Loucy (cell line): ENCODE measurements around the gene DACT2.

Source experiments
- H2AFZ ChIP-seq: fragments of 200-600 bp; sonication (generic); 2 replicates; pipeline ENCODE4 v1.6.0; 2016; ENCODE audit warnings: antibody characterized with exemption, mild to moderate bottlenecking, low read length, moderate library complexity
- H3F3A ChIP-seq: fragments of 200-600 bp; 2 replicates; pipeline ENCODE4 v1.6.0; 2016; ENCODE audit warnings: antibody characterized with exemption, low read depth, mild to moderate bottlenecking
- H3K27me3 ChIP-seq: fragments of 200-600 bp; sonication (generic); 2 replicates; pipeline ENCODE4 v1.6.1; 2014; ENCODE audit warnings: low read length, mild to moderate bottlenecking; ENCODE audit not compliant: insufficient read depth, poor library complexity, severe bottlenecking
- H3K36me3 ChIP-seq: fragments of 200-600 bp; sonication (generic); 2 replicates; pipeline ENCODE4 v1.6.1; 2016; ENCODE audit warnings: low read length; ENCODE audit not compliant: insufficient read depth
- H3K4me1 ChIP-seq: fragments of 200-600 bp; sonication (generic); 2 replicates; pipeline ENCODE4 v1.5.1; 2014; ENCODE audit warnings: low read length, mild to moderate bottlenecking; ENCODE audit not compliant: insufficient read depth, poor library complexity, severe bottlenecking
- H3K4me2 ChIP-seq: fragments of 200-600 bp; sonication (generic); 2 replicates; pipeline ENCODE4 v1.6.0; 2014; ENCODE audit warnings: antibody characterized with exemption, low read length, low read depth, mild to moderate bottlenecking; ENCODE audit not compliant: poor library complexity, severe bottlenecking
- H3K4me3 ChIP-seq: fragments of 200-600 bp; sonication (generic); 2 replicates; pipeline ENCODE4 v1.5.1; 2014; ENCODE audit warnings: low read length, mild to moderate bottlenecking, mixed read lengths; ENCODE audit not compliant: poor library complexity, severe bottlenecking
- H3K79me2 ChIP-seq: fragments of 200-600 bp; sonication (generic); 2 replicates; pipeline ENCODE4 v1.6.1; 2014; ENCODE audit warnings: low read length; ENCODE audit not compliant: insufficient read depth
- H3K9ac ChIP-seq: fragments of 200-600 bp; sonication (generic); 2 replicates; pipeline ENCODE4 v1.6.0; 2014; ENCODE audit warnings: mild to moderate bottlenecking, low read depth, low read length, moderate library complexity; ENCODE audit not compliant: poor library complexity, severe bottlenecking
- H3K9me2 ChIP-seq: fragments of 200-600 bp; sonication (generic); replicated peaks from 2 replicates; pipeline ENCODE4 v1.6.1; 2016; ENCODE audit warnings: low read depth, low read length, mixed read lengths
- H3K9me3 ChIP-seq: fragments of 200-600 bp; sonication (generic); 2 replicates; pipeline ENCODE4 v1.6.1; 2014; ENCODE audit warnings: mild to moderate bottlenecking, antibody characterized with exemption, low read length, low read depth; ENCODE audit not compliant: insufficient read depth
- H4K20me1 ChIP-seq: fragments of 200-600 bp; sonication (generic); 2 replicates; pipeline ENCODE4 v1.6.0; 2014; ENCODE audit warnings: antibody characterized with exemption, low read length, mild to moderate bottlenecking; ENCODE audit not compliant: insufficient read depth, poor library complexity, severe bottlenecking
- CTCF ChIP-seq: fragments of 200-600 bp; sonication (generic); conservative IDR thresholded peaks from 2 replicates; pipeline ENCODE4 v1.5.1; 2014; ENCODE audit warnings: mild to moderate bottlenecking, antibody characterized with exemption, low read length
- EZH2phosphoT487 ChIP-seq: fragments of 200-600 bp; IDR thresholded peaks from 2 replicates; pipeline ENCODE4 v1.6.1; 2018; ENCODE audit warnings: antibody characterized with exemption, mild to moderate bottlenecking, moderate library complexity, borderline replicate concordance

DACT2 gene

DNA sequence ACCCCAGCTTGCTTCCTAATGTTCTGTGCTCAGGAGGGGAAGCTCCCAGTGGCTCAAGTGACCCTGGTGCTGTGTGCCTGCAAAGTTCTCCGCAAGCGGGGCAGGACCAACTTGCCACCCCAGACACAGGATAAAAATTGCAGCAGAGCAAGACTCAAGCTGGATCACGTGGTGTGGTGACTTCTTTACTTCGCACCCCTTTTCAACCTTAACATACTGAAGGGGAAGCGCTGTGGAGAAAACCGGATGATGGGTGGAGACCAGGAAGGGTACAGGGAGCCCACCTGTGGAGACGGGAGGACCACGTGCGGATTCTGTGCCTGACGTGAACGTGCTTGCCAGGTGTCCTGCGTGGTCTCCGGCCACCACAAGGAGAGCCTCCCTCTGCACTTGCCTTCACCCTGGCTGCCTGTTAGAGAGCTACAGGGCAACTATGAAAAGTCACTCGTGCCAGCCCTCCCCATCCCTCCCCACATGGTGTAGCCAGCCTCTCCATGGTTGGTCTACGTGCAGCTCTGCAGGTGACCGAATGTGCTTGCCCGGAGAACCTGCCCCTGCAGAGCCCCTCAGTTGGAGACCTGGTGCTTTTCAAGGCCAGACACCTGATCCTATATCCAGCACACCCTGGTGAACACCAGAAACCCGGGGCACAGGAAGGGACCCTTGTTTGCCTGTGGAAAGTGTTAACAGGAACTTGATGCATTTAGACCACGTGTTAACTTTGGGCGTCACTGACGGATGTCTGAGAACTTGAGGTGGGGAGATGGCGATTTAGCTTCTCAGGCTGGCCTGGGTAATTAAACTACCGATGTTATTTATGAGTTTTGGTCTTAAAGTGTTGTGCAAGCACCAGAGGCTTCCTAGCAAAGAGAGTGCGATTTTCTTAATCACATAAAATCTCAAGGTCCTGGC lies 23.9 kb upstream of the DACT2 start:
- H4K20me1 ChIP-seq: no peaks in the 10 kb centered on the region
- no peaks in the 10 kb centered on the region for H3K79me2 ChIP-seq
- no peak for TF ChIP-seq CTCF
- TF ChIP-seq EZH2phosphoT487: no peak
- no peaks in the 10 kb centered on the region for H3K27me3 ChIP-seq
- H3K4me2 ChIP-seq: no peak overlapping the region
- H3K36me3 ChIP-seq: no peaks in the 10 kb centered on the region
- no peak overlapping the region for H3K9ac ChIP-seq
- no peaks in the 10 kb centered on the region for H3K9me2 ChIP-seq
- no peak overlapping the region for H3K4me3 ChIP-seq
- H3K9me3 ChIP-seq: peaks cover 16% of the 10 kb centered on the region; the same call in 1 of the 2 replicates
- H3K4me1 ChIP-seq: no peaks in the 10 kb centered on the region
- H2AFZ ChIP-seq: no peak overlapping the region
- no peaks in the 10 kb centered on the region for H3F3A ChIP-seq

GRCh38 chr6:168342636-168343035 lies 23.1 kb upstream of the DACT2 start:
- H3K9me2 ChIP-seq: no peaks in the 10 kb centered on the region
- no peak overlapping the region for H3K4me2 ChIP-seq
- no peak for TF ChIP-seq EZH2phosphoT487
- TF ChIP-seq CTCF: no peak
- H4K20me1 ChIP-seq: no peaks in the 10 kb centered on the region
- H3K9me3 ChIP-seq: peaks cover 16% of the 10 kb centered on the region; the same call in 1 of the 2 replicates
- H3K4me1 ChIP-seq: no peaks in the 10 kb centered on the region
- H3F3A ChIP-seq: no peaks in the 10 kb centered on the region
- no peak overlapping the region for H2AFZ ChIP-seq
- H3K79me2 ChIP-seq: no peaks in the 10 kb centered on the region
- H3K9ac ChIP-seq: no peak overlapping the region
- H3K27me3 ChIP-seq: no peaks in the 10 kb centered on the region
- H3K4me3 ChIP-seq: no peak overlapping the region
- no peaks in the 10 kb centered on the region for H3K36me3 ChIP-seq

GRCh38 chr6:168341280-168341900 lies 21.8 kb upstream of the DACT2 start:
- no peak for TF ChIP-seq CTCF
- no peak for TF ChIP-seq EZH2phosphoT487
- H3K4me1 ChIP-seq: no peaks in the 10 kb centered on the region
- H3K36me3 ChIP-seq: no peaks in the 10 kb centered on the region
- H3F3A ChIP-seq: no peaks in the 10 kb centered on the region
- no peak overlapping the region for H3K4me3 ChIP-seq
- H3K4me2 ChIP-seq: no peak overlapping the region
- peaks cover 19% of the 10 kb centered on the region; the same call in 1 of the 2 replicates for H3K9me3 ChIP-seq
- no peaks in the 10 kb centered on the region for H3K27me3 ChIP-seq
- H3K79me2 ChIP-seq: no peaks in the 10 kb centered on the region
- no peaks in the 10 kb centered on the region for H4K20me1 ChIP-seq
- no peak overlapping the region for H2AFZ ChIP-seq
- no peaks in the 10 kb centered on the region for H3K9me2 ChIP-seq
- H3K9ac ChIP-seq: no peak overlapping the region
